Measurements from ENCODE around the gene ZNF280B.

The ZNF280B gene, protein sequence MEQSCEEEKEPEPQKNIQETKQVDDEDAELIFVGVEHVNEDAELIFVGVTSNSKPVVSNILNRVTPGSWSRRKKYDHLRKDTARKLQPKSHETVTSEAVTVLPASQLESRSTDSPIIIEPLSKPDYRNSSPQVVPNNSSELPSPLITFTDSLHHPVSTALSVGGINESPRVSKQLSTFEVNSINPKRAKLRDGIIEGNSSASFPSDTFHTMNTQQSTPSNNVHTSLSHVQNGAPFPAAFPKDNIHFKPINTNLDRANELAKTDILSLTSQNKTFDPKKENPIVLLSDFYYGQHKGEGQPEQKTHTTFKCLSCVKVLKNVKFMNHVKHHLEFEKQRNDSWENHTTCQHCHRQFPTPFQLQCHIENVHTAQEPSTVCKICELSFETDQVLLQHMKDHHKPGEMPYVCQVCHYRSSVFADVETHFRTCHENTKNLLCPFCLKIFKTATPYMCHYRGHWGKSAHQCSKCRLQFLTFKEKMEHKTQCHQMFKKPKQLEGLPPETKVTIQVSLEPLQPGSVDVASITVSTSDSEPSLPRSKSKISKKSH

DNA sequence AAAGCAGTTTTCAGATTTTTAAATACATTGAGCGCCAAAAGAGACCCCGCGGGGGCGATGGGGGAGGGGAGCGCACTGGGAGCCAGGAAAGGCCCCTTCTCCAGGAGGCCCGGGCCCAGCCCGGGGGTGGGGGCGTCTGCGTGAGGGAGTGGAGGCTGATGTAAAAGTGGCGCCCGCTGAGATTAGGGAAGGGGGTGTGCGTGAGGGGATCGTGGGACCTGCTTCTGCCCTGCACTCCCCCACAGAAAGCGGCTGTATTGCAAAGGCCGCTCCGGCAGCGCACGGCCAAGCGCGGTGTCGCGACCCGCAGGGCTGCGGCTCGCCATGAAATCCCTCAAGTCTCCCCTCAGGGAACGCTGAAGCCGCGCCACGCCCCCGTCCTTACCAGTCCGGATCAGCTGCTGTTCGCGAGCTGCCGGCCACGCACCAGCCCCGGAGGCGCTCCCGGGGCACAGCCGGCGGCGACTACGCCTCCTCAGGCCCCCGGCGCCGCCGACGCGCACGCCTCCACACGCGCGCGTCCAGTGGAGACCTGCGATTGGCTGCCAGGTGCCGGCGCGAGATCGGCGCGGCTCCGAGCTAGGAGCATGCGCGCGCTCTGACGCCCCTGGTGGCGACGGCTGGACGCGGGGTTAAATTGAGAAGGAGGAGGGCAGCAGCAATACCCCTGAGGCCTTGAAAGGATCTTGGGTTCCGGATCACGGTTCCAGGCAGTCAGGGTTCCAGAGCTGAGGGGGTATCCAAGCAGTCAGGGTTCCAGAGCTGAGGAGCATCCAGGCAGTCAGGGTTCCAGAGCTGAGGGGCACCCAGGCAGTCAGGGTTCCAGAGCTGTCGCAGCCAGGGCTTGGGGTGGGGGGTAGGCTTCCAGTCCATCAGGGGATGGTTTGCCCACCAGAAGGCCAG, at the start of gene ZNF280B:
TSS of gene ZNF280B (minus strand) at position 469 of the 903 bp plus-strand sequence. CDS start 19,344 bp downstream, outside the sequence.
- peak; percentile 72 for DNase-seq

DNA sequence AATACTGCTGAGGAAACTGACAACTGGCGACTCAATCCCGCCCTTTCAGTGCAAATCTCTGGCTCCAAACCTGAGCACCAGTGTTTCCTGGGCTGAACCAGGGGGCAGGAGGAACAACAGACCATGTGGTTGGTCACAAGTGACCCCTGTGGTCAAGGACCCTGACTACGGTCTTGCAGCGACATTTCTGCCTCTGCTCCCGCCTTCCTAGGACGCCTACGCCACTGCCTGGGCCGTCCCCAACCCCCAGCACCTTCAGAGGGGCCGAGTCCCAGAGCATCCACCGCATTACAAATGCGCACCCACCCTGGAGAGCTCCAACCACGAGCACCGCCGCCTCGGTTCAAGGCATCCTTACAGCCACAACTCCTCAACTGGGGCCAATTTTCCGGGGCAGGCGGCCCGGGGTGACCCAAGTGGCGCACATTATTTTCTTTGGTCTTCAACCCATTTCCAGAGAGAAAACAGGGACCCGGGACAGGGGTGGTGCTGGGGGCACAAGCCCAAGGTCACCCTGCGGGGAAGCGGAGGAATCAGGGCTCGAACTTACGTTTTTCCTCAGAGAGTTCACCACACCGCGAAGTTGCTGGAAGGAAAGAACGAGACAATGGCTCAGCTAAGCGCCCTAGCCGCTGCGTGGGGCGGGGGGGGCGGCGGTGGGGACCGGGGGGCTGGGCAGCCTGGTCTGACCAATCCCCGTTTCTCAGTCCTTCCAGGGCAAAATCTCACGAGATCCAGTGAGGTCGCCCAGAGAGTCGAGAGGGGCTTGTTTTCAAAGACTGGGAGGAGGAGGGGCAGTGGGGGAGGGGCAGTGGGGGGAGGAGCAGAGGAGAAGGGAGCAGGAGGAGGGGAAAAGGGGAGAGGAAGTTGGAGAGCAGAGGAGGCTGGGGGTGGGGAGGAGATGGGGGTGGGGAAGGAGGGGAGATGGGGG, 48.7 kb upstream of the ZNF280B start:
- no peak for DNase-seq

DNA sequence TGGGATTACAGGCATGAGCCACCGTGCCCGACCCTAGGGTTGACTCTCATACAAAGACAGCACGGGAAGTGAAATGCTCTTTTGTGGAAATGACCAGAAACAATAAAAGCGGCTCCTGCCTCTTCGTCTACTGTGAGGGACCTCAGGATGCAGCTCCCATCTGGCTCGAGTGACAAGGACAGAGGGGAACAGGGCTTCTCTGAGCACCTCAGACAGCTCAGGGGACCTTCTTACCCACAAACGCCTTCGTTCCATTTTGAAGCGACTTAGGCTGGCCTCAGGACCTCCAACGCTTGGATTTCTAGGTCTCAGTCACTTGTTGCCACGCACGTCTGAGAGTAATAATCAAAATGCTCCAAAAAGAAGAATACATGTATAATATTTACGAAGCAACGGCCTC, 48.0 kb upstream of the ZNF280B start:
- no peak for DNase-seq

DNA sequence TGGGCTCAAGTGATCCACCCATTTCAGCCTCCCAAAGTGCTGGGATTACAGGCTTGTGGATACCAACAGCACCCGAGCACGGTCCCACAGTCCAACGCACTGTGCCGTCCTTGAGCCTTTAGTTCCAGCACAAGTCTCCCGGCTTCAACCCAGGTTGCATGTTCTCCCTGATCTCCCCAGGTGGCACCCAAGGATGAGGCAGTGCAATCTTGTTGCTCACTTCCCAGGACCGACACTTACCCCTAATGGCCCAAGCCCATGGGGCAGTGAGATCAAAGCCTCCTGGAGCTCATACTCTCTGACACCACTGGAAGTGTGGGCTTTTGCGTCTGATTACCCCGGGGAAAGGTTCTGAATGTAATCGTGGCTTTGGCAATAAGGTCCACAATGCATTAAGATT, 47.1 kb upstream of the ZNF280B start:
- no peak for DNase-seq

DNA sequence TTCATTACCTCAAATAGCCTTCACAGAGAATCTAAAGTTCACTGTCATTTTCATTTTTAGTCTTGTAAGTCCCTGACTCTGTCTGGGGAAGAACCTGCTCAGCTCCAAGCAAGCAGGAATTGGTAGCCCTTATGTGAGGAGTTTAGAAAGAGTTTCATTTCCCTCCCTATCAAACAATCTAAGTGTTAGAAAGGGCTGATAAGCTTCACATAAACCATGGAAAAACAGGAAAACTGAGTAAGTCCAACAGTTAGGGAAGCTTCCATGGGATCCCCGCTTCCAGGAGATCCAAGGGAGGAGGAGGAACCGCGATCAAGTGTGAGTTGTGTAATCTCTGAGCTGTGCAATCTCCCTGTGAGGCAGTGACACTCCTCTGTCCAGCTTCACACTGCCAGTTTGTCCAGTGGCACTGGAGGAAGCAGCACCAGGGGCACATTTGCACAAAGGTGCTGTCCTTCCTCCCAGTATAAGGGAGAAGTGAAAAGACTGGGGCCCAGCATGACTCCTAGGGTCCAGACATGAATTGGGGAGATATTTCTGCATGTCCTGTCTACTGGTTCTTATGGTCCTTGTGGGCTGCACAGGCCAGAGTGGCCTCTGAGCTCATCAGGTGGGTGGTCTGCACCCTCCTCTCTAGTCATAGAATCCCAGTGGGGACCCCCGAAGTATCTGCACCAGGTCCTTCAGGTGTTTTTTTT, 46.2 kb upstream of the ZNF280B start:
- no peak for DNase-seq

DNA sequence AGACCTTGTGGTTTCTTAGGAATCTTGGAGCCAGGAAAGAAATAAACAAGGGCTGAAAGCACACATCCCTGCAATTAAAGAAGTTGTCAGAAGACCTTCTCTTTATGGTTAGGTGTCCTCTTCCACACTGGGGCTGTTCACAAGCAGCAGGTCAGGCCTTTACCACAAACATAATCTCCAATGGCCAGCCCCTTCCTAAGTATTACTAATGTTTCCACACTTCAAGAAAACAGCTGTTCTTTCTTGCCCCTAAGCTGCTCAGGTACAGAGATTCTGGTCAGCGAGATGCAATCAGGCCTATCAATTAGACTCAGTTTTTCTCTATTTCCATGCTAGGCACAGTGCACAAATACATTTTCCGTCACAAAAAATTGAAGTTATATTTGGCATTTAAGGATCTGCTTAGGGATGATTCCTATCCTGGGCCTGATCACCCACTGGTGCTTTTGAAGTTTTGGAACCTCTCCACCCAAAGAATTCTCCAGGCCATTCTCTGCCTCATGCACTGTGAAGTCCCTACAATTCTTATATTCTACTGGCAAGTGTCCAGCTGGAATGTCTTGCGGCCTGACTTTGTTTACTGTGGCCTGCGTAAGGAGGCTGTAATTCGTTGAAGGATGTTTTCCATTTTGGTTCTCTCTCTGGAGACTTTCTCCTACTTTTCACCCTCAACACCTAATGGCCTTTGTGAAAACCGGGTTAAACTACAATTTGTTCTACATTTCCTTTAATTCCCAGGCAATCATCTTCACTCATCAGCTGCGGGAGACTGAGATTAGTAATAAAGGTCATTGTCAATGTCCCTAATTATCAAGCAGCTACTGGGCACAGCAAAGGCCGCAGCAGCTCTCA, 45.4 kb upstream of the ZNF280B start:
- DNase-seq, result no peak

DNA sequence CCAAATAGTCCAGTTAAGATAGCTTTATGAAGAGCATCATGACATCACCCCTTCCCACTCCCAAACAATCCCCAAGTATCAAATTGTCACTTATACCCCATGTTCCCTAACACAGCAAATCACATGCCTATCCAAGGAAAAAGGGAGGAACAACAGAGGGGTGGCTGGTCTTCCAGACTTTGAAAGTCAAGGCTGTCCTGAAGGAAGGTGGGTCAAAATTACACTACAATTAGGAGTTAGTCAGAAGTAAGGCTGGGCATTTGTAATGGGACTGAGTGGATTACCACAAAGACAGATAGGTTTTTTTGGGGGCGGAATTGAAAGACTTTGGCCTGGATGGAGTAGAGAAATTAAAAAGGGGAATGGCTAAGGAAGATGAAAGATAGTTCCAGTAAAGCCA, 44.6 kb upstream of the ZNF280B start:
- no peak for DNase-seq

DNA sequence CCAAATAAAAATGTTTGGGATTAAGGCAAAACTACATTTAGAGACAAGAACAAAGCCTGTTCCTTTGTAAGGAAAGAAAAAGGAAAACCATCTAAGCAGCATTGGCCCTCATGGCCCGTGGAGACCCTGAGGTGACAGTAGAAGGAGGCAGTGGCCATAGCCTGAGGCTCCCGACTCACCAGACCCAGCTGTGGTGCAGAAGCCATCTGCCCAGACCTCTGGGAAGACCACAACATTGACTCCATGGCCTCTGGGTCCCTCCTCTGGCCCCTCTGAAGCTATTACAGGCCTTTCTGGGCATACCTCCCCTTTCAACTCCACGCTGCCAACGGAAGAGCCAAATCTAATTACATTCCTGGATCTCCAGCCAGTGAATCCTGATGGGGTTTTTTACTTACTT, 44.1 kb upstream of the ZNF280B start:
- DNase-seq, result no peak

DNA sequence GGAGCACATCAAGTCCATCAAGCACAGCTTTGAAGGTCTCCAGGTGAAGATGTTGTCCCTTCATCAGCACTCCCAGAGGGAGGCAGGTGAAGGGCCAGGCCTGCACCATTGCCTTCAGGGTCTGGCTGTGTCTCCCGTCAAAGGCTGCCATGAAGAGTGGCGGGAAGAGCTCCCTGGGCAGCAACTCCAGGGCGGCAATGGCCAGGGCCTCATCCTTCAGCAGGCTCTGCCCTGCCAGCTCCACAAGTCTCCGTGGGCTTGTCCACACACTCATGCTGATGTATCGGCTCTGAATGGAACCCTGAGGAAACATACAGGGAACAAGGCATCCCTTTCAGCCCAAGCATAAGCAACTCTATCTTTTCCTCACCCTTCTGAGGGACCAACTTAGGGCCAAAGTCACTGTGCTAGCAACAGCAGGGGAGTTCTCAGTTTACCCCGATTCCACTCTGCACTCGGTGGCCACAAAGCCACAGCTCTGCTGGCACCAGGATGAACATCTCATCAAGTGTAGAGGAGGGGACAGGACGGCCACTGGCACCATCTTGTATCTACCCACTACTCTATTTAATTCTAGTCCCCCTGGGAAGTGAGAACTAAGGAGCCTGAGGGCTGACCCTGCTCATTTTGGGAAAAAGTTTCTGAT, 42.4 kb upstream of the ZNF280B start:
- no peak for DNase-seq

DNA sequence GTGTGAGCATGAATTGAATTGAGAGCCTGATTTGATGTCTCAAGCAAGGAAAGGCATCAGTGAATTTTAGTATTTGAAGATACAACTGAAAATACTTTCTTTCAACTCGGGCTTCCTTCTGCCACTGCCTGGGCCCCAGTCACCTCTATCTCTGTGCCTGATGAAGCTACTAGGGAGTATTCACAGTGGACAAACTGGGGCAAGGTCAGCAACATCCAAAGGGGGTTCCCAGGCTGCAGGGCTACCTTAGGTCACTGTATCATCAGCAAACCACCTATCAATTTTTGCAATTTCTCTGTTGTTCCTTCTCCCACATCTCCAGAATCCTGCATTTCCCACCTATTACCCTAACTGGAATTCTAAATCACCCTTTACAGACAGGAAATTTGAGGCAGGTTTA, 40.4 kb upstream of the ZNF280B start:
- no peak for DNase-seq

DNA sequence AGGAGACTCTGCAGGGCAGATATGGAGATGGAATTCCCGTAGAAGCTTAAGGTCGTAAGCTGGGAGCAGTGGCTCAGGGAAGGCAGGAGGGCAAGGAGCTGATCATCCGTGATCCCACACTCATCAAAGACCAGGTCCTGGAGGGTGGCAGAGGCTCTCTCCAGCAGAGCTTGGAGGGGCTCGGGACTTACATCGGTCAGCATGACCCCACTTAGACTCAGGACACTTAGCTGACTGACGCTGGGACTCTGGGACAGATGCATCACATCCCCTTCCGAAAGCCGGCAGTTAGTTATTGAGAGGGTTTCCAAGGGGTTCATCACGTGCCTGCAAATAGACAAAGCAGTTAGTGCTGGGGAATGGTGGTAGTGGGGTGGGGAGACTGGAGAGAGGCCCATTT, 39.8 kb upstream of the ZNF280B start:
- DNase-seq, result no peak

DNA sequence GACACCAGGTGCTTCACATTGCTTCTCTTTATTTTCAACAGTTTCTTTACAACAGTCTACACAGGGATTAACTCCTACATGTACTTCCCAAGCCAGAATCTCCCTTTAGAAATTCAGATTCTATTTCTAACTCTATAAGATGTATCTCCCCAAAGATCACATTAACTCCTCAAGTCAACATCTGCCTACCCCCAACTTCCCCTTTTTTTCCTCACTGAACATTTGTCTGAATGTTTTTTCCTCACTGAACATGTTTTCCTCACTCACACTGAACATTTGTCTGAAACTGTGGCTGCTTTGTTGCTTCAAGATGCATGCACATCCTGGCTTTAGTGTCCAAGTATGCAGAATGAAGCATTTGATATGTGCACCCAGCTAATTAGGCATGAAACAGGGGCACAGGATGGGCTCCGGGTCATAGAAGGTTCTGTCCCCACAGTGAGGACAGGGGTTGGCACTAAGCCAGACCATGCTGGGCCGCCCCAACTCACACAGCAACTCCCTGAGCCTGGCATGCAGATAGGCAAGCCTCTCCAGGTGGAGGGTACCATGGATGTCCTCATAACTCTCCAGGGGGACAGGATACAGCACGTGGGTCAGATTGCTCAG, 39.3 kb upstream of the ZNF280B start:
- no peak for DNase-seq

DNA sequence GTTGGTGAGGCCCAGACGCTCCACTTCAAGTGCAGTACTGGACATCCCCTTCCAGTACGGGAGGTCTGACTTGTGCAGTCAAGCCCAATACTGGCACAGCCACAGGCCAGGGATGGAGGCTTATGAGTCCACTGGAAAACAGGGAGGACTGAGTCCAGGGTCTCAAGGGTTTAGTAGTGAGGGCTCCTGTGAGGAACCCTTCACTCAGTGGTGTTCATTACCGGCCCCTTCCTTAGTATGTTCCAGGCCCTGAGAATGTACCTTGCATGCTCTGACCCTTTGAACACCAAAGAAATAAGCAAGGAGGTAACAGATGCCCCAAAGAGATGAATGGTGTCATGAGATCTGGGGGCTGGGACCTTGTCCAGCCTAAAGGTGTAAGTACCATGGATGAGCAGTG, 38.7 kb upstream of the ZNF280B start:
- no peak for DNase-seq

DNA sequence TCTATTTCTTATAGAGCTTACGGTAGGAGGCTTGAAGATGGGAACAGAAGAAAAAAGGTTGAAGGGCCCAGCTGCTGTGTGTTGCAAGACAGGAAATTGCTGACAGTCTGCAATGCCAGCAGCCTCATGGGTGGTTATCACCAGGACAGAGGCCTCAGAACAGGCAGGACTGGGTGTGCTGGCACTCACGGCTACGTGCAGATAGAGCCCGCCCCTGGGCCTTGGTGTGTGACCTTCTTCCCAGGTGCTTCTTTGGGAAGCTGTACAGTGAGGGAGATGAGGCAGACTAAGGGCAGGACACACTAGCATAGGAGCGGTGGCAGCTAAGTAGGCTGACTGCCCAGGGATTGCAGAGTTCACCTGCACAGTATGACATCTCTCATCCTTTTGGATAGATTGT, 37.9 kb upstream of the ZNF280B start:
- DNase-seq, result no peak

DNA sequence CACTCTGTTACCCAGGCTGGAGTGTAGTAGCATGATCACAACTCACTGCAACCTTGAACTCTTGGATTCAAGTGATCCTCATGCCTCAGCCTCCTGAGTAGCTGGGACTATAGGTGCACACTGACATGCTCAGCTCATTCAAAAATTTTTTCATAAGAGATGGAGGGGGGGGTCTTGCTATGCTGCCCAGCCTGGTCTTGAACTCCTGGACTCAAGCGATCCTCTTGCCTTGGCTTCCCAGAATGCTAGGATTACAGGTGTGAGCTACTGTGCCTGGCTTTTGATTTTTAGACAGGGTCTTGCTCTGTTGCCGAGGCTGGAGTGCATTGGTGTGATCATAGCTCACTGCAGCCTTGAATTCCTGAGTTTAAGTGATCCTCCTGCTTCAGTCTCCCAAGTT, 36.5 kb upstream of the ZNF280B start:
- DNase-seq, result no peak

DNA sequence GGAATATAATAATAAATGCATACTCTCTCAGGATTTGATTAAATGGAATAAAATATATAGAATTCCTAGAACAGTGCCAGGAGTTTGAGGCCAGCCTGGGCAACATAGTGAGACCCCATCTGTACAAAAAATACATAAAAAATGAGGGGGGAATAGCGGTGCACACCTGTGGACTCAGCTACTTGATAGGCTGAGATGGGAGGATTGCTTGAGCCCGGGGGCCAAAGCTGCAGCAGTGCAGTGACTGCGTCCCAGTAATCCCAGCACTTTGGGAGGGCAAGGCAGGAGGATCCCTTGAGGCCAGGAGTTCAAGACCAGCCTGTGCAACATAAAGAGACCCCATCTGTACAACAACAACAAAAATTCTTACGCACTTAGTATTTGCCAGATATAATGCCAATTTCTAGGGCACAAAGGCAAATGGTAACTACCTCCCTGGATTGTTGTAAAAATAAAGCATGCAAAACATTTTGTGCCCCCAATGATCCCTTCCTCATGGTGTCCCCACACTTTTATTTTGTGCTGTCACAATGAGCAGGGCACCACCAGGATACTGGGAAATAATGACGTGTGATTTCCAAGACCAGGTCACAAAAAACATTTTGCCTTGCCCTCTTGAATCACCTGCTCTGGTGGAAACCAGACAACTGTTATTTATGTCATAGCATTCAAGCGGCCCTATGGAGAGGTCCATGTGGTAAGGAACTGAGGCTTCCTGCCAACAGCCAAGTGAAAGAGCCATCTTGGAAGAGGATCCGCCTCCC, 29.9 kb upstream of the ZNF280B start:
- no peak for DNase-seq

DNA sequence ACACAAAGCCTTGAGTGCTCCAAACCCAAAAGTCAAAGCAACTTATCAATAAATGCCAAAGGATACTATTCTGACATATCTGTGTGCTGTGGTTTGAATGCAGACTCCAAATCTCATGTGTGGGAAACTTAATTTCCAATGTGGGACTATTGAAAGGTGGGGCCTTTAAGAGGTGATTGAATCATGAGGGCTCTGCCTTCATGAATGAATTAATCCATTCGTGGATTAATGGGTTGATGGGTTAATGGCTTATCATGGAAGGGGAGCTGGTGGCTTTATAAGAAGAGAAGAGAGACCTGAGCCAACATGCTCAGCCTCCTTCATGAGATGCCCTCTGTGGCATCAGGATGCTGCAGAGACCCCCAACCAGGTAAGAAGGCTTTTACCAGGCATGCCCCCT, 28.4 kb upstream of the ZNF280B start:
- no peak for DNase-seq

DNA sequence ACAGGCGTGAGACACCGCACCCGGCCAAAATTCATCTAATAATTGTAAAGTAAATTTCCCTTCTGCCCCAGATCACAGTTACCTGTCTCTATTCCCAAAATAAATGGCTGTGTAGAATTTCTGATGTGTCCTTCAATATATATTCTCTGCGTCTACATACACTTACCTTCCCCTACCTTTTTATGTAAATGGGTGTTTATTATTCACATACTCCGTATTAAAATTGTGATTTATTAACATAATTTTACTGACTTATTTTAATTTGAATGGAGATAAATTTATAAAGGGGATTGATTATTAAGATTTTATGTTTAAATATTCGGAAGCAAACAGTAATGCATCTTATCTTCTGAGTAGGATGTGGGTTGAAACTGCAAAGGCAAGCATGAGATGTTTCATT, 28.0 kb upstream of the ZNF280B start:
- no peak for DNase-seq

DNA sequence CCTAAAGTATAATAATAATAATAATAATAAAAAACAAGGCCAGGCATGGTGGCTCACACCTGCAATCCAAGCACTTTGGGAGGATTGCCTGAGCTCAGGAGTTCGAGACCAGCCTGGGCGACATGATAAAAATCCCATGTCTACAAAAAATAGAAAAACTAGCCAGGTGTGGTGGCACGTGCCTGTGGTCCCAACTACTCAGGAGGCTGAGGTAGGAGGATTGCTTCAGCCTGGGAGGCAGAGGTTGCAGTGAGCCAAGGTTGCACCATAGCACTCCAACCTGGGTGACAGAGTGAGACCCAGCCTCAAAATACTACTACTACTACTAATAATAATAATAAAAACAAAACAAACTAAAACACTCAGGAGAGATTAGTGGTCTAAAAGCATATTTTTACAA, 27.1 kb upstream of the ZNF280B start:
- no peak for DNase-seq

All from activated CD4-positive, alpha-beta T cell treated with anti-CD3 and anti-CD28 coated beads for 1 hour (primary cell).